K562 (cell line): Measurements from ENCODE around the gene IFITM2. TPM values are rescaled to one million over a fixed set of nuclear protein-coding genes. Genes with fewer than 3 reads are reported as not detected.
"Not testable (repeated sequence)": the region's sequence is repeated elsewhere in the genome, so short reads cannot be mapped to it uniquely, and the experiment has no call there.

Experiments
- ATAC-seq: fragments of 200-7000 bp; cut with Tn5 transposase; 3 replicates; pipeline ENCODE4 v1.9.1; 2020; ENCODE audit warnings: moderate library complexity
- BruUV-seq: library from RNA; stranded (reverse); fragments of 400-500 nt; replicated peaks from 2 replicates; lab custom pipeline; 2021; lab: Mats Ljungman, UMichigan
- CTCF ChIA-PET: fragments of 300-600 bp; formaldehyde crosslinking; extraction: SDS; loops from one replicate; lab custom pipeline; 2021; ENCODE audit warnings: low intra/inter-chr PET ratio; lab: Yijun Ruan, JAX
- POLR2A ChIA-PET: fragments of 300-600, 350-650 bp; sonication (Branson Sonifier 250); formaldehyde crosslinking; extraction: SDS; loops from one replicate; lab custom pipeline; 2021; ENCODE audit warnings: antibody characterized with exemption, inconsistent platforms; lab: Yijun Ruan, JAX
- DNase-seq, 4 experiments: peaks; one replicate each; pipeline versions ENCODE4 v3.0.0 to v3.0.0-alpha.2; 2011 to 2018; ENCODE audit warnings: low spot score in 3 of 4, mixed read lengths in 3 of 4; ENCODE audit errors: extremely low read depth in 1 of 4
- FAIRE-seq: peaks from 2 replicates; lab custom pipeline; 2011; peaks lifted over from hg19 to GRCh38; lab: Jason Lieb, UNC
- H2AFZ ChIP-seq: 2 replicates; pipeline ENCODE4 v1.6.0; 2011; ENCODE audit warnings: low read depth, low read length, control low read depth, inconsistent platforms
- H3K27ac ChIP-seq: fragments of 200-600 bp; 3 replicates; pipeline ENCODE4 v1.8.0; 2011; ENCODE audit warnings: low read depth, mild to moderate bottlenecking, control low read depth, inconsistent platforms, low read length, moderate library complexity, mixed read lengths; ENCODE audit errors: extremely low read depth
- H3K27me3 ChIP-seq, 2 experiments: fragments of 300-600 bp in 1 of 2; 2 replicates in 1 of 2; 3 replicates in 1 of 2; pipeline versions ENCODE4 v1.6.0 to v1.8.0; 2011; ENCODE audit warnings: inconsistent platforms in 2 of 2, low read length in 2 of 2, mild to moderate bottlenecking in 1 of 2, mixed read lengths in 1 of 2, moderate library complexity in 1 of 2; ENCODE audit not compliant: control insufficient read depth in 2 of 2, insufficient read depth in 2 of 2
- H3K36me3 ChIP-seq: fragments of 300-600 bp; 3 replicates; pipeline ENCODE4 v1.8.0; 2011; ENCODE audit warnings: mild to moderate bottlenecking, low read length, inconsistent platforms; ENCODE audit not compliant: control insufficient read depth, insufficient read depth
- H3K4me1 ChIP-seq, 2 experiments: fragments of 200-600 bp in 1 of 2; replicated peaks in 1 of 2; 2 replicates in 1 of 2; 3 replicates in 1 of 2; pipeline versions ENCODE4 v1.5.1 to v1.8.0; 2011; ENCODE audit warnings: inconsistent platforms in 2 of 2, low read length in 2 of 2, mild to moderate bottlenecking in 1 of 2, mixed read lengths in 1 of 2, moderate library complexity in 1 of 2; ENCODE audit not compliant: control insufficient read depth in 2 of 2, insufficient read depth in 2 of 2
- H3K4me2 ChIP-seq: 2 replicates; pipeline ENCODE4 v1.6.1; 2011; ENCODE audit warnings: low read length, control low read depth, inconsistent platforms, mixed read lengths; ENCODE audit not compliant: insufficient read depth
- H3K4me3 ChIP-seq: fragments of 200-600 bp; sonication (generic), shearing (Covaris generic); 2 replicates; pipeline ENCODE4 v1.5.1; 2016; ENCODE audit warnings: control low read depth, inconsistent platforms
- H3K79me2 ChIP-seq: fragments of 200-600 bp; 3 replicates; pipeline ENCODE4 v1.8.0; 2011; ENCODE audit warnings: low read length, inconsistent platforms; ENCODE audit not compliant: control insufficient read depth, insufficient read depth
- H3K9ac ChIP-seq, 2 experiments: 2 replicates each; pipeline versions ENCODE4 v1.6.0 to v1.6.1; 2011; ENCODE audit warnings: low read depth in 2 of 2, low read length in 2 of 2, control low read depth in 1 of 2, inconsistent platforms in 1 of 2, mild to moderate bottlenecking in 1 of 2, mixed read lengths in 1 of 2; ENCODE audit not compliant: insufficient read depth in 1 of 2
- H3K9me1 ChIP-seq: one replicate; pipeline ENCODE4 v1.6.0; 2011; ENCODE audit warnings: inconsistent platforms, mild to moderate bottlenecking, low read length, moderate library complexity; ENCODE audit not compliant: control insufficient read depth, insufficient read depth
- H3K9me3 ChIP-seq: replicated peaks from 2 replicates; pipeline ENCODE4 v1.5.1; 2011; ENCODE audit warnings: low read depth, low read length, inconsistent platforms; ENCODE audit not compliant: control insufficient read depth, insufficient read depth
- H4K20me1 ChIP-seq: replicated peaks from 2 replicates; pipeline ENCODE4 v1.6.1; 2011; ENCODE audit warnings: low read length, inconsistent platforms, mixed read lengths; ENCODE audit not compliant: control insufficient read depth, insufficient read depth
- ADNP ChIP-seq: fragments of 200-800 bp; sonication (Bioruptor generic); IDR thresholded peaks from 2 replicates; pipeline ENCODE4 v1.6.1; 2016; ENCODE audit warnings: missing genetic modification characterization, missing compliant biosample characterization
- DMBX1 ChIP-seq: fragments of 250-450 bp; sonication (Bioruptor Pico); IDR thresholded peaks from 2 replicates; pipeline ENCODE4 v1.8.0; 2022; ENCODE audit warnings: inconsistent platforms, mild to moderate bottlenecking, moderate library complexity, borderline replicate concordance
- E2F6 ChIP-seq, 2 experiments: IDR thresholded peaks; 2 replicates each; pipeline ENCODE4 v1.6.1; 2011; ENCODE audit warnings: borderline replicate concordance in 1 of 2, control low read depth in 1 of 2, low read depth in 1 of 2, low read length in 1 of 2, mild to moderate bottlenecking in 1 of 2, mixed read lengths in 1 of 2, moderate library complexity in 1 of 2; ENCODE audit not compliant: insufficient read depth in 1 of 2, insufficient read length in 1 of 2, poor library complexity in 1 of 2, severe bottlenecking in 1 of 2; ENCODE audit errors: extremely low read depth in 1 of 2
- HINFP ChIP-seq: fragments of 450-650 bp; conservative IDR thresholded peaks from 2 replicates; pipeline ENCODE4 v1.6.1; 2016; ENCODE audit warnings: missing genetic modification characterization, low read depth, mild to moderate bottlenecking, control low read depth, missing compliant biosample characterization
- NR2C1 ChIP-seq, 2 experiments: fragments of 450-650 bp; IDR thresholded peaks; 2 replicates each; pipeline ENCODE4 v1.6.1; 2017; ENCODE audit warnings: mild to moderate bottlenecking in 2 of 2, antibody characterized with exemption in 1 of 2, inconsistent platforms in 1 of 2, missing compliant biosample characterization in 1 of 2, missing genetic modification characterization in 1 of 2
- RBFOX2 ChIP-seq: fragments of 200-400 bp; formaldehyde crosslinking; IDR thresholded peaks from 2 replicates; pipeline ENCODE4 v1.6.1; 2017; ENCODE audit warnings: low read depth, mild to moderate bottlenecking, low read length, moderate library complexity
- SRF ChIP-seq, 2 experiments: fragments of 250-450, 450-650 bp in 1 of 2; sonication (Bioruptor Pico) in 1 of 2; sonication (generic) in 1 of 2; formaldehyde crosslinking; IDR thresholded peaks; 2 replicates each; pipeline versions ENCODE4 v1.5.0 to v1.5.1; 2020 to 2022; ENCODE audit warnings: mild to moderate bottlenecking in 1 of 2, missing genetic modification reagents in 1 of 2
- ZNF444 ChIP-seq: fragments of 250-450 bp; sonication (Bioruptor Pico); IDR thresholded peaks from 2 replicates; pipeline ENCODE4 v1.4.0; 2020; ENCODE audit warnings: mild to moderate bottlenecking, moderate library complexity
- WGBS: fragments of 100-300 bp; shearing (Covaris generic); methylation state at CpG from one replicate; pipeline ENCODE4 v1.1.6; 2016; ENCODE audit warnings: low coverage, mixed read lengths; ENCODE audit not compliant: insufficient coverage; ENCODE audit errors: missing lambda C conversion rate; 5-methylcytosine and 5-hydroxymethylcytosine counted together
- in situ Hi-C: fragments of 300-500 bp; cut with MboI; formaldehyde crosslinking; loops from 4 replicates; pipeline ENCODE4 v1.15.0; 2018; ENCODE audit warnings: inconsistent platforms, mixed read lengths
- intact Hi-C: fragments of 100-400 bp; cut with micrococcal nuclease; formaldehyde crosslinking; loops from 2 replicates; pipeline ENCODE4 v1.14.2; 2022
- polyA plus RNA-seq, 8 experiments: library from polyadenylated mRNA; depleted of rRNA in 4 of 8; stranded (reverse) in 5 of 8; unstranded in 3 of 8; fragments of >200 nt; fragmentation: Nextera tagmentation in 2 of 8; fragmentation: Illumina TruSeq in 1 of 8; extraction: Ambion mirVana in 2 of 8; extraction: Trizol in 1 of 8; gene quantifications; 2 replicates each; pipeline versions ENCODE4 v1.2.1 to v1.2.3, GENCODE V29; 2011 to 2014; ENCODE audit warnings: inconsistent platforms in 1 of 8, missing spikeins in 1 of 8
- total RNA-seq, 7 experiments: library from RNA; depleted of rRNA in 6 of 7; stranded (reverse); fragments of >200 nt in 6 of 7; fragmentation: Illumina TruSeq in 2 of 7; extraction: Trizol in 2 of 7; gene quantifications; 2 replicates each; pipeline versions ENCODE4 v1.2.1 to v1.2.3, GENCODE V29; 2011 to 2021; ENCODE audit warnings: low replicate concordance in 1 of 7

Gene IFITM2
- total and polyA plus RNA-seq, 9 of the 15 experiments (the other 6 are each of a cell fraction or from before 2014, with no cell fraction given): 52.8 to 4,872 (median 356) TPM

GRCh38 chr11:349270-349954, 41.8 kb downstream of the IFITM2 start:
- CTCF ChIA-PET; H3K4me2 ChIP-seq; H3K79me2 ChIP-seq; H3K36me3 ChIP-seq; BruUV-seq; H4K20me1 ChIP-seq; ATAC-seq; H3K9me1 ChIP-seq; H3K4me3 ChIP-seq; in situ Hi-C loops; H3K27me3 ChIP-seq; intact Hi-C loops; H3K9me3 ChIP-seq; TF ChIP-seq NR2C1 (tag; IDR thresholded peaks at IDR 0.05): not testable (repeated sequence)
- Histone ChIP-seq H3K4me1 (peaks cover 56 to 61% of the 10 kb centered on the region in 2 experiments), H2AFZ (peak overlapping the region; percentile 83), H3K27ac (peak overlapping the region; percentile 88; the same call in 2 of the 3 replicates), H3K9ac (peak overlapping the region in 1 of 2 experiments; percentile 75; a peak in 2 of 4 replicates)
- DNase-seq: peak in 1 of 4 experiments; percentile 8
- peak; percentile 78 for FAIRE-seq
- POLR2A ChIA-PET: interaction anchor here (1.0 to 1.1 kb wide), 3 partner anchors 20 to 142 kb away, joined by 3 to 5 read pairs (median 5); partner anchors contain the start of genes BET1L and RIC8A
- WGBS: 85% methylated on average over 5 of the region's 8 CpGs
- TF ChIP-seq SRF (CRISPR knock-in tag; IDR thresholded peaks at IDR 0.05) (0 out of 4 replicates have a peak, but pooled peaks of 1 of the 2 experiments have one; percentile 13), NR2C1 (IDR thresholded peaks at IDR 0.05) (peak; percentile 36; the same call in 1 of the 2 replicates), E2F6 (IDR thresholded peaks at IDR 0.05; ENCODE audit: borderline replicate concordance in 1 of 2, extremely low read depth in 1 of 2, insufficient read depth in 1 of 2, insufficient read length in 1 of 2, low read depth in 1 of 2, low read length in 1 of 2, poor library complexity in 1 of 2, severe bottlenecking in 1 of 2) (peak in 1 of 2 experiments; percentile 10), ZNF444 (0 out of 2 replicates have a peak, but pooled peaks have one; percentile 34), HINFP (tag) (0 out of 2 replicates have a peak, but pooled peaks have one; percentile 36), DMBX1 (CRISPR knock-in tag) (0 out of 2 replicates have a peak, but pooled peaks have one; percentile 33), ADNP (tag) (peak; percentile 64; the same call in 1 of the 2 replicates), RBFOX2 (0 out of 2 replicates have a peak, but pooled peaks have one; percentile 26)
